Tibial nerve (tissue), 4 donors: ENCODE data around the gene BCO1. TPM values are rescaled to one million over a fixed set of nuclear protein-coding genes. Genes with fewer than 3 reads are reported as not detected.
A peak's percentile ranks its signal among the peaks of the same experiment; 100 is the strongest.

Source experiments
- DNase-seq, 2 donors: peaks; one replicate each; pipeline ENCODE4 v3.0.0-alpha.2; 2019; ENCODE audit warnings: low spot score in 2 of 2
- H3K27ac ChIP-seq, 4 donors: fragments of 200-600 bp; sonication (generic) in 3 of 4; one replicate each; pipeline ENCODE4 v1.5.1; 2017 to 2019; ENCODE audit warnings: mild to moderate bottlenecking in 1 of 4
- H3K27me3 ChIP-seq, 2 donors: fragments of 200-600 bp; sonication (generic) in 1 of 2; one replicate each; pipeline versions ENCODE4 v1.5.1 to v1.6.0; 2017 to 2019
- H3K36me3 ChIP-seq, 3 donors: fragments of 200-600 bp; sonication (generic); one replicate each; pipeline ENCODE4 v1.5.1; 2018 to 2019
- H3K4me1 ChIP-seq, 4 donors: fragments of 200-600 bp; sonication (generic) in 3 of 4; one replicate each; pipeline ENCODE4 v1.5.1; 2017 to 2019
- H3K4me3 ChIP-seq, 4 donors: fragments of 200-600 bp; sonication (generic) in 3 of 4; one replicate each; pipeline ENCODE4 v1.5.1; 2017 to 2019; ENCODE audit warnings: mild to moderate bottlenecking in 1 of 4, moderate library complexity in 1 of 4
- H3K9me3 ChIP-seq, 4 donors: fragments of 200-600 bp; sonication (generic) in 3 of 4; one replicate each; pipeline ENCODE4 v1.5.1; 2017 to 2019
- CTCF ChIP-seq, 5 experiments: fragments of 200-600 bp in 3 of 5; fragments of 450-650 bp in 2 of 5; sonication (generic) in 3 of 5; IDR thresholded peaks; one replicate each; pipeline ENCODE4 v1.5.1; 2016 to 2019; ENCODE audit warnings: antibody characterized with exemption in 5 of 5, mild to moderate bottlenecking in 3 of 5, moderate library complexity in 2 of 5
- EP300 ChIP-seq, 2 donors: sonication (generic); formaldehyde crosslinking; IDR thresholded peaks; one replicate each; pipeline ENCODE4 v1.6.1; 2017; ENCODE audit warnings: antibody characterized with exemption in 2 of 2, mild to moderate bottlenecking in 1 of 2
- POLR2A ChIP-seq, 2 donors: fragments of 450-650 bp; IDR thresholded peaks; one replicate each; pipeline ENCODE4 v1.6.1; 2017; ENCODE audit warnings: antibody characterized with exemption in 2 of 2, mild to moderate bottlenecking in 2 of 2, moderate library complexity in 2 of 2
- WGBS, 2 donors: methylation state at CpG; one replicate each; pipeline ENCODE4 v1.1.5; 2018; 5-methylcytosine and 5-hydroxymethylcytosine counted together
- total RNA-seq, 4 donors: library from RNA; depleted of rRNA; stranded (reverse); fragments of >200 nt; gene quantifications; one replicate each; pipeline ENCODE4 v1.1.0, GENCODE V29; 2016

BCO1 gene
- total RNA-seq, 4 donors from 2014 or later, result not detected

DNA sequence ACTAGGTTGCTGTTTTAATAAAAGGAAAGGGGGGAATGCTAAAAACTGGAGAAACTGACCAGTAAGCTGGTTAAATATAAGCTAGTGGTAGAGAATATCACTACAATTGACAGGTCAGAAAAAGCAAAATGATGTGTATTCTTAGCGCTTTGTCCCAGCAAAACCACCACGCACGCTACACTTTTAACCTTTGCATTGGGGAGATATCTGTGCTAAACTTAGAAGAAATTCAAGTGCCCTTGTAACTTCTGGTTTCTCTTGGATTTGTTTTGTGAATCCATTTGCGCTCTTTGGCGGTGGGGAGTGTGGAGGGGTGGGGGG, 77.6 kb downstream of the BCO1 start:
- Histone ChIP-seq H3K27me3 (no peaks in the 10 kb centered on the region), H3K9me3 (no peaks in the 10 kb centered on the region), H3K4me3 (peak overlapping the region; percentile 84 to 98 (median 90)), H3K27ac (peak overlapping the region in 3 of 4 donors; percentile 92 to 96 (median 93)), H3K36me3 (no peaks in the 10 kb centered on the region), H3K4me1 (peaks cover 0 to 64% (median 15%) of the 10 kb centered on the region in 4 donors)
- 76 to 79% methylated on average over 5 of the region's 5 CpGs for WGBS, 2 donors
- DNase-seq, result no peak
- no peak for TF ChIP-seq CTCF (IDR thresholded peaks at IDR 0.05)
- TF ChIP-seq POLR2A (IDR thresholded peaks at IDR 0.05), result no peak
- TF ChIP-seq EP300 (IDR thresholded peaks at IDR 0.05), result no peak

- Histone ChIP-seq H3K36me3 (no peaks in the 10 kb centered on the region), H3K4me3 (no peak overlapping the region), H3K4me1 (peaks cover 0 to 54% (median 11%) of the 10 kb centered on the region in 4 donors), H3K27me3 (no peaks in the 10 kb centered on the region), H3K9me3 (no peaks in the 10 kb centered on the region), H3K27ac (no peak overlapping the region)
- no peak for DNase-seq
- WGBS, 2 donors, result 78 to 83% methylated on average over 7 of the region's 7 CpGs
- TF ChIP-seq POLR2A (IDR thresholded peaks at IDR 0.05) (no peak), CTCF (IDR thresholded peaks at IDR 0.05) (no peak), EP300 (IDR thresholded peaks at IDR 0.05) (no peak)
Observed at GRCh38 chr16:81318711-81319110, 80.2 kb downstream of the BCO1 start.

GRCh38 chr16:81319221-81319912, 80.9 kb downstream of the BCO1 start:
- H3K4me3 ChIP-seq, result no peak overlapping the region
- H3K36me3 ChIP-seq, result no peaks in the 10 kb centered on the region
- no peaks in the 10 kb centered on the region for H3K9me3 ChIP-seq
- no peak for DNase-seq
- H3K4me1 ChIP-seq, result peaks cover 0 to 49% (median 9%) of the 10 kb centered on the region in 4 donors
- H3K27me3 ChIP-seq, result no peaks in the 10 kb centered on the region
- no peak overlapping the region for H3K27ac ChIP-seq
- TF ChIP-seq EP300 (IDR thresholded peaks at IDR 0.05), result no peak
- no peak for TF ChIP-seq POLR2A (IDR thresholded peaks at IDR 0.05)
- TF ChIP-seq CTCF (IDR thresholded peaks at IDR 0.05), result no peak
- WGBS, 2 donors, result 71 to 75% methylated on average over 6 of the region's 6 CpGs

DNA sequence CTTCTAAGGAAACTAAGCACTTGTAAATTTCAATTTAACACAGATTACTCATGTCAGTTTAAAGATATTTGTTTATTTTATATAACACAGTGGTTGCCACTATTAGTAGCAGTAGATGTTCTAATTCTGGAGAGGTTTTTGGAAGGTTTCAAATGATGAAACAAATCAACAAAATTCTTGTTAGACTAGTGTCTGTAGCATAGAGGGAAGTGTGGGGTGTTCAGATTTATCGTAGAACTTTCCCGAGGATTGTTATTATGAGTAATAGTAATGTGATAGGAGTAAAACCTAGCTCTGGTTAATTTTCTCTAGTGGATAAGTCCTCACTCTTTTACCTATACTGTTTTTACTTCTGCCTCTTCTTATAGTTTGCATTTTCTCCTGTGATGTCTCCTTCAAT, 82.5 kb downstream of the BCO1 start:
- Histone ChIP-seq H3K4me3 (no peak overlapping the region), H3K27me3 (no peaks in the 10 kb centered on the region), H3K36me3 (no peaks in the 10 kb centered on the region), H3K9me3 (no peaks in the 10 kb centered on the region), H3K4me1 (peaks cover 0 to 56% (median 5%) of the 10 kb centered on the region in 4 donors), H3K27ac (no peak overlapping the region)
- no peak for DNase-seq
- WGBS, 2 donors, result 93 to 94% methylated on average over 2 of the region's 2 CpGs
- TF ChIP-seq CTCF (IDR thresholded peaks at IDR 0.05), result no peak
- TF ChIP-seq POLR2A (IDR thresholded peaks at IDR 0.05), result no peak
- TF ChIP-seq EP300 (IDR thresholded peaks at IDR 0.05), result no peak

- no peaks in the 10 kb centered on the region for H3K36me3 ChIP-seq
- TF ChIP-seq CTCF (IDR thresholded peaks at IDR 0.05) (no peak), EP300 (IDR thresholded peaks at IDR 0.05) (no peak), POLR2A (IDR thresholded peaks at IDR 0.05) (no peak)
- H3K4me1 ChIP-seq, result peaks cover 0 to 51% (median 0%) of the 10 kb centered on the region in 4 donors
- no peaks in the 10 kb centered on the region for H3K27me3 ChIP-seq
- DNase-seq, result no peak
- WGBS, 2 donors, result 88 to 94% methylated on average over 5 of the region's 5 CpGs
- H3K27ac ChIP-seq, result no peak overlapping the region
- H3K4me3 ChIP-seq, result no peak overlapping the region
- no peaks in the 10 kb centered on the region for H3K9me3 ChIP-seq
Observed at GRCh38 chr16:81321536-81321935, 83.0 kb downstream of the BCO1 start.
